ENCODE results near the gene ARHGEF19. TPM values are rescaled to one million over a fixed set of nuclear protein-coding genes. Genes with fewer than 3 reads are reported as not detected.

The ARHGEF19 gene
- total and polyA plus RNA-seq, 2 of the 4 experiments (the other 2 are of a cell fraction): 4.5 to 16.8 TPM

DNA sequence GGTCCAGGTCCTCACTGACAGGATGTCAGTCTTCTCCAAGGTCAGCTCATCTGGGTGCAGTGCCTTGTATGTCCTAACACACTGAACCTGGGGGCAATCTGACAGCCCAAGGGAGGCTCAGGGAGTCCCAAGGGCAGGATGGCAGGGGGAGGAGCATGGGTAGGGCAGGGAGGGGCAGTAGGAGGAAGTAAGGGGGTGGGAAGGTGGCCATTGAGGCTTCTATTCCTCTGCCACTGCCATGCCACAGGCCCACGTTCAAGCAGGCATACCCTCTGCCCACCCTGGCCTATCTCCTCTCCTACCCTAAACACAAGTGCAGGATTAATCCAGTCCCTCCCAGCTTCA, 13.3 kb downstream of the ARHGEF19 start (continued):
- TF ChIP-seq, protein P1, sequence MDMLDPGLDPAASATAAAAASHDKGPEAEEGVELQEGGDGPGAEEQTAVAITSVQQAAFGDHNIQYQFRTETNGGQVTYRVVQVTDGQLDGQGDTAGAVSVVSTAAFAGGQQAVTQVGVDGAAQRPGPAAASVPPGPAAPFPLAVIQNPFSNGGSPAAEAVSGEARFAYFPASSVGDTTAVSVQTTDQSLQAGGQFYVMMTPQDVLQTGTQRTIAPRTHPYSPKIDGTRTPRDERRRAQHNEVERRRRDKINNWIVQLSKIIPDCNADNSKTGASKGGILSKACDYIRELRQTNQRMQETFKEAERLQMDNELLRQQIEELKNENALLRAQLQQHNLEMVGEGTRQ (IDR thresholded peaks at IDR 0.05; ENCODE audit: low read depth, low read length): no peak
- TF ChIP-seq MAZ (IDR thresholded peaks at IDR 0.05; ENCODE audit: borderline replicate concordance, low read depth, low read length): no peak

DNA sequence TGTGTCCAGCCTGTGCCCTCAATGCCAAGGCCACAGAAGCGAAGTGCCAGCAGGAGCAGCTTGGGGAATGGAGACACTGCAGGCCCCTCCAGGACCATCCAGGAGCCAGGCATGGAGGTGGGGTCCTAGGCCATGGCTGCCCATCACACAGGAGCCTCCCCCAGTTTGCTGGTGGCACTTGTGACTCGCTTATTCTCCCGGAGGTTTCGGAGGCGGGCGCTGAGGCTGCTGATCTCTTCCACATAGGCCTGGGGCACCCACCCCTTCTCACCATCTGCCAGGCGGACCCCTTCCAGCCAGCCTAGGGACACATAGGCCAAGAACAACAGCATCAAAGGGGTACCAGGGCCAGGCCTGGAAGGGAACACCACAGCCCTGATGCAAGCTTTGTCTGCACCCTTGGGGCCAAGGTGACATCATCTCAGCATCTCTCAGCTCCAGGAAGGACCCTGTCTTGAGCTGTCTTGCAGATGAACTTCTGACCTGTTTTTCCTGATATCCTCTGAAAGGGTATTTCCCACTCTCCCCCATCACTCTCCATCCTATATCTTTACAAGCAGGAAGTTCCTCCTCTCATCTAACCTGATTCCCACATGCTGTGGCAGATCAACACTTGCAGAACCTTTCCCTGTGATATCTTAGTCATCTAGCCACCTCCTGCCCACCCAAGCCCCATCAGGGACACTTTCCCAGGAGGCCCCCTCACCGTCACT, 13.9 kb downstream of the ARHGEF19 start:
- no peak for DNase-seq
- H2AFZ ChIP-seq (replicated peaks; ENCODE audit: low read length, poor library complexity): no peak overlapping the region
- no peak overlapping the region for H3K4me3 ChIP-seq (ENCODE audit: insufficient read depth, low read depth, low read length)
- intact Hi-C loops (cut with micrococcal nuclease): no loop called here
- H2BK5ac ChIP-seq (ENCODE audit: low read depth, low read length, poor library complexity, severe bottlenecking): no peak overlapping the region
- WGBS, 2 experiments (ENCODE audit: extremely low coverage in 2 of 2, insufficient read length in 1 of 2): 100% methylated on average over 2 of the region's 8 CpGs; no CpG with 5 or more reads in 1 of the 2 experiments
- H4K5ac ChIP-seq (ENCODE audit: low read depth, low read length): no peak overlapping the region
- no peak overlapping the region for H2AK9ac ChIP-seq (replicated peaks; ENCODE audit: low read depth, low read length, poor library complexity)
- H3K27ac ChIP-seq (ENCODE audit: insufficient read depth, low read length): no peak overlapping the region
- no peak overlapping the region for H3K9ac ChIP-seq (ENCODE audit: low read depth, low read length)
- no peaks in the 10 kb centered on the region for H3K79me1 ChIP-seq (ENCODE audit: low read depth in 1 of 2, low read length in 2 of 2)
- no peaks in the 10 kb centered on the region for H3K9me1 ChIP-seq (ENCODE audit: insufficient read depth, low read length)
- H2BK20ac ChIP-seq (ENCODE audit: low read depth, low read length): no peak overlapping the region
- in situ Hi-C loops (cut with MboI; ENCODE audit: low sequenced_read_pairs): loop anchor here (25.0 kb wide), 1 partner anchor 411 kb away; no protein-coding TSS in a partner anchor
- no peak overlapping the region for H4K91ac ChIP-seq (ENCODE audit: insufficient read depth, low read depth, low read length)
- H4K20me1 ChIP-seq (ENCODE audit: insufficient read depth, low read length): no peaks in the 10 kb centered on the region; the same call in 1 of the 2 replicates
- H3K27me3 ChIP-seq (ENCODE audit: control insufficient read depth, insufficient read depth, low read length): no peaks in the 10 kb centered on the region
- H3K4me1 ChIP-seq (ENCODE audit: control insufficient read depth, insufficient read depth, low read length): no peaks in the 10 kb centered on the region
- H2AK5ac ChIP-seq (ENCODE audit: low read depth, low read length): no peak overlapping the region
- H3K36me3 ChIP-seq (ENCODE audit: control insufficient read depth, insufficient read depth, low read length): peaks cover 6% of the 10 kb centered on the region; the same call in 1 of the 2 replicates
- no peak overlapping the region for H3K23ac ChIP-seq (ENCODE audit: low read depth, low read length)
- H3K4me2 ChIP-seq (ENCODE audit: low read depth, low read length): no peak overlapping the region
- H4K8ac ChIP-seq (ENCODE audit: low read depth in 2 of 2, low read length in 2 of 2): no peak overlapping the region
- no peak overlapping the region for H2BK120ac ChIP-seq (ENCODE audit: low read depth, low read length)
- POLR2A ChIA-PET (ENCODE audit: unreplicated experiment): no interaction called here
- CTCF ChIA-PET: no interaction called here
- no peak overlapping the region for H3K14ac ChIP-seq (replicated peaks; ENCODE audit: low read depth, low read length)
- ATAC-seq (ENCODE audit: low read depth): no peak
- H3K18ac ChIP-seq (ENCODE audit: low read depth, low read length): no peak overlapping the region
- no TSS peak for BruUV-seq (replicated peaks)
- no peaks in the 10 kb centered on the region for H3K9me3 ChIP-seq (ENCODE audit: control insufficient read depth, insufficient read depth, low read length)
- H3K4ac ChIP-seq (ENCODE audit: low read depth, low read length): no peak overlapping the region
- no peak overlapping the region for H3K56ac ChIP-seq (ENCODE audit: extremely low read depth, insufficient read depth, low read length)
- no peak overlapping the region for H2BK15ac ChIP-seq (ENCODE audit: low read depth, low read length)
- dilution Hi-C loops (cut with HindIII; ENCODE audit: low sequenced_read_pairs, unreplicated experiment): no loop called here
- TF ChIP-seq, protein P1 (IDR thresholded peaks at IDR 0.05; ENCODE audit: low read depth, low read length): no peak
- TF ChIP-seq FOS (IDR thresholded peaks at IDR 0.05; ENCODE audit: low read depth, low read length) (no peak), RCOR1 (IDR thresholded peaks at IDR 0.05; ENCODE audit: insufficient replicate concordance, low read length) (no peak), BHLHE40 (IDR thresholded peaks at IDR 0.05; ENCODE audit: low read depth, low read length) (no peak), POLR2A (IDR thresholded peaks at IDR 0.05; ENCODE audit: low read depth, low read length) (no peak), MXI1 (IDR thresholded peaks at IDR 0.05; ENCODE audit: borderline replicate concordance, low read depth, low read length) (no peak), RFX5 (IDR thresholded peaks at IDR 0.05; ENCODE audit: low read depth, low read length) (no peak), MAZ (IDR thresholded peaks at IDR 0.05; ENCODE audit: borderline replicate concordance, low read depth, low read length) (no peak), MAFK (IDR thresholded peaks at IDR 0.05; ENCODE audit: low read depth, low read length) (no peak), RAD21 (IDR thresholded peaks at IDR 0.05; ENCODE audit: low read length) (no peak), SMC3 (IDR thresholded peaks at IDR 0.05; ENCODE audit: low read depth, low read length) (no peak), CEBPB (IDR thresholded peaks at IDR 0.05; ENCODE audit: low read depth, low read length) (no peak), NFE2L2 (IDR thresholded peaks at IDR 0.05; ENCODE audit: low read depth, low read length) (no peak)
- TF ChIP-seq, protein P2, sequence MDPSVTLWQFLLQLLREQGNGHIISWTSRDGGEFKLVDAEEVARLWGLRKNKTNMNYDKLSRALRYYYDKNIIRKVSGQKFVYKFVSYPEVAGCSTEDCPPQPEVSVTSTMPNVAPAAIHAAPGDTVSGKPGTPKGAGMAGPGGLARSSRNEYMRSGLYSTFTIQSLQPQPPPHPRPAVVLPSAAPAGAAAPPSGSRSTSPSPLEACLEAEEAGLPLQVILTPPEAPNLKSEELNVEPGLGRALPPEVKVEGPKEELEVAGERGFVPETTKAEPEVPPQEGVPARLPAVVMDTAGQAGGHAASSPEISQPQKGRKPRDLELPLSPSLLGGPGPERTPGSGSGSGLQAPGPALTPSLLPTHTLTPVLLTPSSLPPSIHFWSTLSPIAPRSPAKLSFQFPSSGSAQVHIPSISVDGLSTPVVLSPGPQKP (IDR thresholded peaks at IDR 0.05; ENCODE audit: borderline replicate concordance, low read depth, low read length): no peak
